H1 (cell line): ENCODE results near the gene RRAS. TPM values are rescaled to one million over a fixed set of nuclear protein-coding genes. Genes with fewer than 3 reads are reported as not detected.
A peak's percentile ranks its signal among the peaks of the same experiment; 100 is the strongest.

Experiments
- CBX5 ChIP-seq: fragments of 300-800, 300-1000 bp; sonication (generic); IDR thresholded peaks from 2 replicates; pipeline ENCODE4 v1.7.1; 2016; ENCODE audit warnings: antibody characterized with exemption, low read length, low read depth
- CHD1 ChIP-seq: IDR thresholded peaks from 2 replicates; pipeline ENCODE4 v1.6.1; 2012; ENCODE audit warnings: low read depth, low read length, improper control_type of control experiment
- FOSL1 ChIP-seq: IDR thresholded peaks from 2 replicates; pipeline ENCODE4 v1.6.1; 2011; ENCODE audit warnings: mild to moderate bottlenecking, low read depth, low read length, moderate library complexity; ENCODE audit not compliant: insufficient read depth
- KDM1A ChIP-seq: fragments of 200-600, 300-600 bp; sonication (generic); IDR thresholded peaks from 2 replicates; pipeline ENCODE4 v1.7.1; 2016; ENCODE audit warnings: mild to moderate bottlenecking, low read length, borderline replicate concordance
- MAFK ChIP-seq: IDR thresholded peaks from 2 replicates; pipeline ENCODE4 v1.6.1; 2012; ENCODE audit warnings: low read depth, mild to moderate bottlenecking, improper control_type of control experiment, low read length
- RBBP5 ChIP-seq: IDR thresholded peaks from 2 replicates; pipeline ENCODE4 v1.7.1; 2012; ENCODE audit warnings: low read depth, mild to moderate bottlenecking, inconsistent platforms, low read length, moderate library complexity, borderline replicate concordance
- SAP30 ChIP-seq: fragments of 300-600 bp; sonication (generic); IDR thresholded peaks from 2 replicates; pipeline ENCODE4 v1.7.1; 2012; ENCODE audit warnings: low read length, moderate library complexity, mild to moderate bottlenecking, inconsistent platforms; ENCODE audit not compliant: insufficient read depth, insufficient replicate concordance
- SIX5 ChIP-seq: IDR thresholded peaks from 2 replicates; pipeline ENCODE4 v1.6.1; 2011; ENCODE audit warnings: mild to moderate bottlenecking, low read depth, low read length
- TCF12 ChIP-seq: IDR thresholded peaks from 2 replicates; pipeline ENCODE4 v1.6.1; 2011; ENCODE audit warnings: low read depth, mild to moderate bottlenecking, low read length
- polyA plus RNA-seq, 7 experiments: library from polyadenylated mRNA; depleted of rRNA in 3 of 7; stranded (reverse) in 5 of 7; unstranded in 2 of 7; fragments of >200 nt in 5 of 7; fragments of 200-250 nt in 2 of 7; gene quantifications; 1 replicate in 5 of 7; 2 replicates in 1 of 7; 4 replicates in 1 of 7; pipeline versions ENCODE4 v1.2.1 to v1.2.3, GENCODE V29; 2011 to 2013; ENCODE audit warnings: missing spikeins in 2 of 7, mixed read lengths in 2 of 7
- total RNA-seq: library from RNA; stranded (reverse); fragmentation: NEBNext Ultra II Directional; extraction: Animal tissue kit (Norgen Biotek cat#: 25700); gene quantifications from 2 replicates; pipeline ENCODE4 v1.2.1, GENCODE V29; 2021
- TF ChIP-seq, protein P1 (sequence below): fragments of 300-600 bp; sonication (generic); IDR thresholded peaks from 2 replicates; pipeline ENCODE4 v1.7.1; 2012; ENCODE audit warnings: low read length, moderate library complexity, mild to moderate bottlenecking, inconsistent platforms; ENCODE audit not compliant: insufficient replicate concordance

RRAS gene
- total and polyA plus RNA-seq, 2 of the 8 experiments (the other 6 are each of a cell fraction or from before 2014, with no cell fraction given): 17.7 to 49.1 TPM

DNA sequence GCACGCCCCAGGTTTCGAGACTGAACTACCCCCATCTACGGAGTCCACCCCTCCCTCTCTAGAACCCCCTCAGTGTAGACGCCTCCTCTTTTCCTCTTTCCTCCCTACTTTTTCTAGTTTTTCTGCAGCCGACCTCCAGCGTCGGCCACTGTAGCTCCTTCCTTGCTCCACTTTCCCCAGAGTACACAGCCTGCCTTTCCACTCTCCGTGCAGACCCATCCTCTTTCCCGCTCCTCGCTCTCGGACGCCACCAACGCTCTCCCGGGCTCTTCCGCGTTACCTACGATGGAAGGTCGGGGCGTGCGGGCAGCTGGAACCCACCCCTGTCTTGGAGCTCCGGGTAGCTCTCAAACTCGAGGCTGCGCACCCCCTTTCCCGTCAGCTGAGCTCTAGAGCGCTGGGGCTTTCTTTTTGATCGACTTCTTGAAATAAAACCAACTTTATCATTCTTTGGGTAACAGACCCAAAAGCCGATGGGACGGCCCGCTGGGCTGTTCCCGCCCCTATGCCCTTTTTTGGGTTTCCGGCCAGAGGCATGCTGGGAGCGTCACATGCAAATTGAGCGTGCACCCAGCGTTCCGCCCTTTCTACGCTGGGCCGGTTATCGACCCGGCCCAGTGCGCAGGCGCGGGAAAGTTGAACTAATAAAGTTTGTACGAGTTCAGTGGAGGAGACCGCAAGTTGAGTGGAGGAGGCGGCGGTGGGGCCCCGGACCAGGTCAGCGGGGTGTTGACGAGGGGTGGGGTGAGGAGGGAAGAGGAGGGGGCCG is 25.6 kb upstream of the RRAS start, which contains the start of the genes BCL2L12 and IRF3 (continued):
- TF ChIP-seq, protein P1, sequence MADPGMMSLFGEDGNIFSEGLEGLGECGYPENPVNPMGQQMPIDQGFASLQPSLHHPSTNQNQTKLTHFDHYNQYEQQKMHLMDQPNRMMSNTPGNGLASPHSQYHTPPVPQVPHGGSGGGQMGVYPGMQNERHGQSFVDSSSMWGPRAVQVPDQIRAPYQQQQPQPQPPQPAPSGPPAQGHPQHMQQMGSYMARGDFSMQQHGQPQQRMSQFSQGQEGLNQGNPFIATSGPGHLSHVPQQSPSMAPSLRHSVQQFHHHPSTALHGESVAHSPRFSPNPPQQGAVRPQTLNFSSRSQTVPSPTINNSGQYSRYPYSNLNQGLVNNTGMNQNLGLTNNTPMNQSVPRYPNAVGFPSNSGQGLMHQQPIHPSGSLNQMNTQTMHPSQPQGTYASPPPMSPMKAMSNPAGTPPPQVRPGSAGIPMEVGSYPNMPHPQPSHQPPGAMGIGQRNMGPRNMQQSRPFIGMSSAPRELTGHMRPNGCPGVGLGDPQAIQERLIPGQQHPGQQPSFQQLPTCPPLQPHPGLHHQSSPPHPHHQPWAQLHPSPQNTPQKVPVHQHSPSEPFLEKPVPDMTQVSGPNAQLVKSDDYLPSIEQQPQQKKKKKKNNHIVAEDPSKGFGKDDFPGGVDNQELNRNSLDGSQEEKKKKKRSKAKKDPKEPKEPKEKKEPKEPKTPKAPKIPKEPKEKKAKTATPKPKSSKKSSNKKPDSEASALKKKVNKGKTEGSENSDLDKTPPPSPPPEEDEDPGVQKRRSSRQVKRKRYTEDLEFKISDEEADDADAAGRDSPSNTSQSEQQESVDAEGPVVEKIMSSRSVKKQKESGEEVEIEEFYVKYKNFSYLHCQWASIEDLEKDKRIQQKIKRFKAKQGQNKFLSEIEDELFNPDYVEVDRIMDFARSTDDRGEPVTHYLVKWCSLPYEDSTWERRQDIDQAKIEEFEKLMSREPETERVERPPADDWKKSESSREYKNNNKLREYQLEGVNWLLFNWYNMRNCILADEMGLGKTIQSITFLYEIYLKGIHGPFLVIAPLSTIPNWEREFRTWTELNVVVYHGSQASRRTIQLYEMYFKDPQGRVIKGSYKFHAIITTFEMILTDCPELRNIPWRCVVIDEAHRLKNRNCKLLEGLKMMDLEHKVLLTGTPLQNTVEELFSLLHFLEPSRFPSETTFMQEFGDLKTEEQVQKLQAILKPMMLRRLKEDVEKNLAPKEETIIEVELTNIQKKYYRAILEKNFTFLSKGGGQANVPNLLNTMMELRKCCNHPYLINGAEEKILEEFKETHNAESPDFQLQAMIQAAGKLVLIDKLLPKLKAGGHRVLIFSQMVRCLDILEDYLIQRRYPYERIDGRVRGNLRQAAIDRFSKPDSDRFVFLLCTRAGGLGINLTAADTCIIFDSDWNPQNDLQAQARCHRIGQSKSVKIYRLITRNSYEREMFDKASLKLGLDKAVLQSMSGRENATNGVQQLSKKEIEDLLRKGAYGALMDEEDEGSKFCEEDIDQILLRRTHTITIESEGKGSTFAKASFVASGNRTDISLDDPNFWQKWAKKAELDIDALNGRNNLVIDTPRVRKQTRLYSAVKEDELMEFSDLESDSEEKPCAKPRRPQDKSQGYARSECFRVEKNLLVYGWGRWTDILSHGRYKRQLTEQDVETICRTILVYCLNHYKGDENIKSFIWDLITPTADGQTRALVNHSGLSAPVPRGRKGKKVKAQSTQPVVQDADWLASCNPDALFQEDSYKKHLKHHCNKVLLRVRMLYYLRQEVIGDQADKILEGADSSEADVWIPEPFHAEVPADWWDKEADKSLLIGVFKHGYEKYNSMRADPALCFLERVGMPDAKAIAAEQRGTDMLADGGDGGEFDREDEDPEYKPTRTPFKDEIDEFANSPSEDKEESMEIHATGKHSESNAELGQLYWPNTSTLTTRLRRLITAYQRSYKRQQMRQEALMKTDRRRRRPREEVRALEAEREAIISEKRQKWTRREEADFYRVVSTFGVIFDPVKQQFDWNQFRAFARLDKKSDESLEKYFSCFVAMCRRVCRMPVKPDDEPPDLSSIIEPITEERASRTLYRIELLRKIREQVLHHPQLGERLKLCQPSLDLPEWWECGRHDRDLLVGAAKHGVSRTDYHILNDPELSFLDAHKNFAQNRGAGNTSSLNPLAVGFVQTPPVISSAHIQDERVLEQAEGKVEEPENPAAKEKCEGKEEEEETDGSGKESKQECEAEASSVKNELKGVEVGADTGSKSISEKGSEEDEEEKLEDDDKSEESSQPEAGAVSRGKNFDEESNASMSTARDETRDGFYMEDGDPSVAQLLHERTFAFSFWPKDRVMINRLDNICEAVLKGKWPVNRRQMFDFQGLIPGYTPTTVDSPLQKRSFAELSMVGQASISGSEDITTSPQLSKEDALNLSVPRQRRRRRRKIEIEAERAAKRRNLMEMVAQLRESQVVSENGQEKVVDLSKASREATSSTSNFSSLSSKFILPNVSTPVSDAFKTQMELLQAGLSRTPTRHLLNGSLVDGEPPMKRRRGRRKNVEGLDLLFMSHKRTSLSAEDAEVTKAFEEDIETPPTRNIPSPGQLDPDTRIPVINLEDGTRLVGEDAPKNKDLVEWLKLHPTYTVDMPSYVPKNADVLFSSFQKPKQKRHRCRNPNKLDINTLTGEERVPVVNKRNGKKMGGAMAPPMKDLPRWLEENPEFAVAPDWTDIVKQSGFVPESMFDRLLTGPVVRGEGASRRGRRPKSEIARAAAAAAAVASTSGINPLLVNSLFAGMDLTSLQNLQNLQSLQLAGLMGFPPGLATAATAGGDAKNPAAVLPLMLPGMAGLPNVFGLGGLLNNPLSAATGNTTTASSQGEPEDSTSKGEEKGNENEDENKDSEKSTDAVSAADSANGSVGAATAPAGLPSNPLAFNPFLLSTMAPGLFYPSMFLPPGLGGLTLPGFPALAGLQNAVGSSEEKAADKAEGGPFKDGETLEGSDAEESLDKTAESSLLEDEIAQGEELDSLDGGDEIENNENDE: no peak
- TF ChIP-seq SIX5 (no peak), KDM1A (no peak), MAFK (no peak), FOSL1 (no peak), CBX5 (no peak), TCF12 (no peak), SAP30 (peak; percentile 67), CHD1 (peak; percentile 64; the same call in 1 of the 2 replicates), RBBP5 (no peak)
